ENCODE measurements around the gene SMCO4.

DNA sequence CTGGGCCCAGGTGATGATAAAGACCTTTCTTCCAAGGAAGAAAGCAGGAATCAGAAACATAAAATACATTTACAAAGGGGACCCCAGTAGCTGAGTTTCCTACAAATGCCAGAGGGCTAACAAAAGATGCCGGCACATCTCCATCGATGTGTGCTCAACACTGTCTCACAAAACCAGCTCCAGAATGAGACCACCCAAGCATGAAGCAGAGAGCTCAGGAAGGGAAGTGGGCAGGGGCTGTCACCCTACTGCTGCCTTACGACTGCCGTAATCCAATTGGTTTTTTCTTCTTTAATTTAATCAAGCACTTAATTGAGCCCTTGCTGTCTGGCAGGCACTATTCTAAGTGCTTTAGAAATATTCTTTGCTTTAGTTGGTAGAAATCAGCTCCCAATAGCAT lies 26.1 kb downstream of the SMCO4 start:
- TF ChIP-seq POLR2A (IDR thresholded peaks at IDR 0.05; ENCODE audit: low read length) (no peak), GATA1 (IDR thresholded peaks at IDR 0.05; ENCODE audit: low read depth, low read length) (no peak)

All from erythroblast (primary cell).